HEK293 (cell line): Measurements from ENCODE around the gene CACNA2D3.

ENCODE experiments used
- ATF2 ChIP-seq: fragments of 450-650 bp; formaldehyde crosslinking; IDR thresholded peaks from 2 replicates; pipeline ENCODE4 v1.5.1; 2016; ENCODE audit warnings: missing biosample characterization, missing genetic modification characterization, low read depth
- CTCF ChIP-seq: fragments of 450-650 bp; formaldehyde crosslinking; IDR thresholded peaks from 2 replicates; pipeline ENCODE4 v1.5.1; 2016; ENCODE audit warnings: missing biosample characterization, missing genetic modification characterization
- REST ChIP-seq: fragments of 450-650 bp; formaldehyde crosslinking; IDR thresholded peaks from 2 replicates; pipeline ENCODE4 v1.5.1; 2016; ENCODE audit warnings: missing biosample characterization, missing genetic modification characterization
- YY2 ChIP-seq: fragments of 450-650 bp; formaldehyde crosslinking; IDR thresholded peaks from 2 replicates; pipeline ENCODE4 v1.5.1; 2016; ENCODE audit warnings: missing biosample characterization, missing genetic modification characterization
- ZBTB10 ChIP-seq: fragments of 450-650 bp; formaldehyde crosslinking; IDR thresholded peaks from 2 replicates; pipeline ENCODE4 v1.5.1; 2016; ENCODE audit warnings: missing biosample characterization, missing genetic modification characterization
- ZNF24 ChIP-seq: fragments of 450-650 bp; formaldehyde crosslinking; IDR thresholded peaks from 2 replicates; pipeline ENCODE4 v1.5.1; 2016; ENCODE audit warnings: missing biosample characterization, missing genetic modification characterization
- ZNF274 ChIP-seq, 2 experiments: fragments of 200-500 bp in 1 of 2; fragments of 450-650 bp in 1 of 2; sonication (Bioruptor generic) in 1 of 2; formaldehyde crosslinking in 1 of 2; IDR thresholded peaks; 2 replicates each; pipeline versions ENCODE4 v1.5.1 to v1.6.1; 2014 to 2016; ENCODE audit warnings: borderline replicate concordance in 1 of 2, inconsistent platforms in 1 of 2, low read length in 1 of 2, missing biosample characterization in 1 of 2, missing genetic modification characterization in 1 of 2
- ZNF280C ChIP-seq: fragments of 450-650 bp; formaldehyde crosslinking; IDR thresholded peaks from 2 replicates; pipeline ENCODE4 v1.5.1; 2016; ENCODE audit warnings: missing biosample characterization, missing genetic modification characterization

GRCh38 chr3:54744291-54744690 is 621.9 kb downstream of the CACNA2D3 start:
- no peak for TF ChIP-seq ZNF24
- no peak for TF ChIP-seq CTCF (tag by site-specific recombination)
- no peak for TF ChIP-seq REST (tag by site-specific recombination)
- no peak for TF ChIP-seq ZNF274 (IDR thresholded peaks at IDR 0.05; ENCODE audit: low read length)
- TF ChIP-seq ZNF274 (tag by site-specific recombination; IDR thresholded peaks at IDR 0.05; ENCODE audit: borderline replicate concordance) = no peak
- TF ChIP-seq ATF2 (tag by site-specific recombination) = no peak
- no peak for TF ChIP-seq ZNF280C
- TF ChIP-seq YY2 (tag by site-specific recombination) = no peak
- no peak for TF ChIP-seq ZBTB10 (tag by site-specific recombination)
